GM18499 (cell line): Measurements from ENCODE around the gene NUP50.
A peak's percentile ranks its signal among the peaks of the same experiment; 100 is the strongest.

Experiments
- ATAC-seq: cut with Tn5 transposase; IDR thresholded peaks from one replicate; pipeline ENCODE4 v1.9.1; 2021; ENCODE audit warnings: moderate number of reproducible peaks; ENCODE audit not compliant: insufficient read depth, unreplicated experiment

The NUP50 gene

DNA sequence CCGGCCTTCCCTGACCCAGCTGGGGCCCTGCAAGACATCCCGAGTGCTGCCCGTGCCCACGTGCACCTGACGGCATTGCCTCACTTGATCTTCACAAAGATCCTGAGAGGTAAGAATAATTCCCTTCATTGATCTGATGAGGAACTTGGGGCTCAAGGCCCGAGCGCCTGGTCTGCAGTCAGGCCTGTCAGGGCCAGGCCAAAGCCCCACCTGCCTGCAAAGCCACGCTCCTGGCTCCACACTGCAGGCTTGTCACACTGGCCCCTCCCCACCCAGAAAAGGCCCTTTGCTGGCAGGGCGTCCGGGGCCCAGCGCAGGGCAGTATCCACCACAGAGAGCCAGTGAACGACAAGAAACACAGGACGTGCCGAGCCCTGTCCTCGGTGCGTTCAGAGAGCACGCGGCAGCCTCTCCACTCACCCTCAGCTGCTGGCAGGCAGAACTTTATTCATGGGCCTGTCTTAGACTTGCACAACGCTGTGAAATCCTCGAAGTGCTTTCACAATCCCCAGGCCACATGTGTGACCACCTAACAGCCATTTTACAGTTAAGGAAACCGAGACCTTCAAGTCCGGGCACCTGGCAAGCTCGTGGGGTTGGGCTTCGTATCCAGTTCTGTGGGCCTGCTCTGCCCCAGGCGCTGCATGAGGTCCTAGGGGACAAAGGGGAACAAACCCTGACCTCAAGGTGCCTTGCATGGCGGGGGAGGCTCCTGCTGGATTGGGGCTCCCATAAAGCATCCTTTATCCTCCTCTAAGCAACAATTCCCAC lies 62.2 kb downstream of the NUP50 start:
- no peak for ATAC-seq

DNA sequence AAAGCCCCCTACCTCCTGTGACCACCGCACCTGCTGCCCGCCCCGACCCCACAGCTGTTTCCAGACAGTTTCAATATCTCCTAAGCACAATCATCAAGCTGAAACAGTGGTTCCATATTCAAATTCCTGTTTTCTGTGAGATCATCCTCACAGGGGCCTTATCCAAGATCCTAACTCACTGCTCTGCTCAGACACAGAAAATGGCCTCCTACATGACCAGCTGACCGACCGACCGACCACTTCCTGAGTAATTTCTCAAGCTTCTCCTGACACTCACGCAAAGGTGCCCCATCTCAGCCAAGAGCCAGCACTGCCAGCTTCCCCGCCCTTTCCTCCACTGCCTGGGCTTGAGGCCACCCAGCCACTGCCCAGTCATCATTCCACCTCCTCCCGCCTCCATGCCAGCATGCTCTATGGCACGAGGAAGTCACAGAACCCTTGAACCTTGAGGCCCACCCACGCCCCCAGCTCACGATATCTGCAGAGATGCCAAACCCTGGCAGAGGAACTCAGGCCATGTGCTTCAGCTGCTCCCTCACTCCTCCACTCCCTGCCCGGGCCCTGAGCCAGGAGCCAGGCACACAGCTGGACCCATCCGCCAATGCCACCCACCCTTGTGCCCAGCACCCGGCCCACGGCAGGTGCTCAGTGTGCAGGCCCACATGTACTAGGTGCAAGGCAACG lies 62.9 kb downstream of the NUP50 start:
- no peak for ATAC-seq

DNA sequence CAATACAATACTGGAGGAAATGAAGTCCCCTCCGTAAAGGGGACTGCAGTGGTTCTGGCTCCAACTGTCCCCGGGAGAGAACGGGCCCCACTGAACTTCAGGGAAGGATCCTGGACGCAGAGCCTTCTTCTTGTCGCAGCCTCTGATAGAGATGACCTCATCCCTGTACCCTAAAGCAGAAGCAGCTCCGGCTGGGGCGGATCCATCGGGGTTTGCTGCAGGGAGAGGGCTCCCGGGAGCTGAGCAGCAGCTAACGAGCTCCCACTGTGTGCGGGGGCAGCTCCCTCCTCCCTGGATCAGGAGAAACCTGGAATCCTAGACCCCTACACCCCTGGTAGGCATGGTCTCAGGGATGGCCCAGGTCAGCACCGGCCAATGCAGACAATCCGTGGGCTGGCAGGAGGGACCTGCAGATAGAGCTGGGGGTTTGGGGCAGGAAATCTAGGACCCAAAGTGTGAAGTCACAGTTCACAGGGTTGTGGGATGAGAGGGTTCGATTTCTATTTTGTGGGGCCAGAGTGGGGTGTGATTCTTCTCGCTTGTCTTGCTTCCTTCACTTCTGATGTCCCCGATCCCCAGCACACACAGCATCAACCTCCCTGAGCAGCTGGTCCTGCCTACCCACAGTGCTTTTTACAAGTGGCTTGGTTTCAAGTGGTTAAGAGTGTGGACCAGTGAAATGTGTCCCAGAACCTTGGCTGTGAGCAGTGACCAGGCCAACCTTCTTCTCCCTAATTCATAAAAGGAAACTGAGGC lies 64.1 kb downstream of the NUP50 start:
- no peak for ATAC-seq

DNA sequence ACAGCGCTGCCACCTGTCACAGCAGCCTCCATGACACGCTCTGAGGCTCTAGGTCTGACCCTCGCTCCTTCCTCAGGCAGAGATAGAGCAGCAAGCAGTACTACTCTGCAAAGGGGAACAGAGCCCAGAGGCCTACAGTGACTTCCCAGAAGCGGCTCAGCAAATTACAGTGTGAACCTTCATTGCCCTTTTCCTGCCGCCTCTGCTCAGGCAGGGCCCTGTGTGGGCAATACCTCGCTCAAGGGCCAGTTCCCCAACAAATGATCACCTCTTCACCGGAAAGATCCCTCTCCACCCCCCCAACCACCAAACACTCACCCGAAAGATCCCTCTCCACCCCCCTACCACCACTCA lies 64.7 kb downstream of the NUP50 start:
- ATAC-seq: no peak

DNA sequence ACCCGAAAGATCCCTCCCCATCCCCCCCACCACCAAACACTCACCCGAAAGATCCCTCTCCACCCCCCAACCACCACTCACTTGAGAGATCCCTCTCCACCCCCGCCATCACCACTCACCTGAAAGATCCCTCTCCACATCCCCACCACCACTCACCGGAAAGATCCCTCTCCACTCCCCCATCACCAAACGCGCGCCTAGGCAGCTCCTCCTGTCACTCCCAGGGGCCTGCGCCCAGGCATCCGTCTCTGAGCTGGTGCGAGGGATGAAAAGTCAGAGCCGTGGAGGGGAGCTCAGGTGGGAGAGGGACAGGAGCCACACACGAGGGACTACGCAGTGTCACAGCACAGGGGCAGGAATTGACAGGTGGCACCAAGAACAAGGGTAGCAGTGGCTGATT lies 65.5 kb downstream of the NUP50 start:
- no peak for ATAC-seq

DNA sequence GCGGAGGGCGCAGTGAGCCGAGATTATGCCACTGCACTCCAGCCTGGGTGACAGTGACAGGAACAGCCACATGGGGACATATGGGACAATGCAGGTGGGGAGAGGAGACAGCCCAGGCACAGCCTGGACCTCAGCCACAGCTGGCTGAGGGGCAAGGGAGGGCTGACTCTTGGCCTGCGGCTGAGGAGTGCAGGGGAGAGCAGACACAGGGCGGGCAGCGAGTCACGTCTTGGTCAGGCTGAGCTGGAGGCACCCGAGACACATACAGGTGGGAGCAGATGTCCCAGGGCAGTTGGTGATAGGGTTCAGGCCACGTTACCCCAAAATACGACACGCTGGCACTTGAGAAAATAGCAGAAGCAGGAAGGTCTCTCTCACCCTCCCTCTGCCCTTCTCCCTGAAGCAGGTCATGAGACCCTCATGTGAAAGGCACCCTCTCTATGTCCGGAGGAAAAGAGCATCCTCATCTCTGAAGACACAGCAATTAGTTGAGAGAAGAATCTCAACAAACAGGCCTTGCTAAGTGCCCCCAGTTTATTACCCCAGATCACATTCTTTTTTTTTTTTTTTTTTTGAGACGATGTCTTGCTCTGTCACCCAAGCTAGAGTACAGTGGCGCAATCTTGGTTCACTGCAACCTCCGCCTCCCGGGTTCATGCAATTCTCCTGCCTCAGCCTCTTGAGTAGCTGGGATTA lies 66.4 kb downstream of the NUP50 start:
- ATAC-seq: no peak

DNA sequence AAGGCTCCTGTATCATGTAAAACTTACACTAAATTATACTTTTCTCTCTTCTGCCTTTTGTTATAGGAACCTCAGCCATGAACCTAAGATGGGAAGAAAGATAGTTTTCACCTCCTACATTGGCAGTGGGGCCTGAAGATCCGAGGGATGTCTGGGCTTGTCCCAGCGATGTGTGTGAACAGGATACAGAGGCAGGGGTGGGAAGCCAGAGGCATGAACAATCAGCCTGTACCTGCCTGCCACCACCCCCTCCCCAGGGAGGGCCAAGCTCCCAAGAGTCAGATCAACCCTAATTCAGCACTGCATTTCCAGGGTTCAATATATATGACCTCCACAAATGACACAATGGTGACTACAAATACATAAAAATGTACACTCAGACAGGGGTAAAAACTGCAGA lies 67.6 kb downstream of the NUP50 start:
- ATAC-seq: no peak

DNA sequence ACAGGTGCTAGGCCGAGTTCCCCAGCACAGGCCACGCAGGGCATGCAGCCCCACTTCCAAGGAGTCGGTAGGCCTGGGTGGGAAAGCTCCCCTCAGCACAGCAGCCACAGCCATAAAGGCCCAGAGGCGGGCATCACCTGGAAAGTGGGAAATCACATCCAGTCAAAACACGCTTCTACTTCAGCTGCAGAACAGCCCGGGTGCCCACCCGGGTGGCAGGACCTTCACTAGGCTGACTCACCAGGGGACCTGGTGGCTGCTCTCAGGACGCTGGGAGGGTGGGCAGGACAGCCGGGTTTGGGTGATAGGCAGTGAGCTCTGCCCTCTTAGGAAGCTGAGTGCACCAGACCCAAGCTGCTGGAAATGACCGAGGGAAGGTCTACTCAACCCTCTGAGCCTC lies 69.7 kb downstream of the NUP50 start:
- no peak for ATAC-seq

DNA sequence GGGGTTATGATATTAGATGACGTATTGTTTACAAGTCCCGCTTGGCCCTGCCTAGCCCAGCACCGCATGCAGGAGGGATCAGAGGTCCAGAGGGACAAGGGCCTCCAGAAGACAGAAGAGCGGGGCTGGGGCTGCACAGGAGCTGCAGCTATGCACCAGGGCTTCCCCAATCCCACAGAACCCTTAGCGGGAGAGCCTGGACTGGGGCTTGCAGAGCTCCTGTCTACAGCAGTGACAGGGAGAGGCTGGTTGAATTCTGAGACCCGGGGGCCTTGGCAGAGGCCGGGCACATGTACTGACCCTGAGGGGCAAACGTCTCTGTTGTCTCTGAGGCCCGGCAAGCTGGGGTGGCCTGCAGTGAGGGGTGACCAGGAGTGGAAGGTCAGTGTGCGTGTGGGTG lies 70.1 kb downstream of the NUP50 start:
- no peak for ATAC-seq

DNA sequence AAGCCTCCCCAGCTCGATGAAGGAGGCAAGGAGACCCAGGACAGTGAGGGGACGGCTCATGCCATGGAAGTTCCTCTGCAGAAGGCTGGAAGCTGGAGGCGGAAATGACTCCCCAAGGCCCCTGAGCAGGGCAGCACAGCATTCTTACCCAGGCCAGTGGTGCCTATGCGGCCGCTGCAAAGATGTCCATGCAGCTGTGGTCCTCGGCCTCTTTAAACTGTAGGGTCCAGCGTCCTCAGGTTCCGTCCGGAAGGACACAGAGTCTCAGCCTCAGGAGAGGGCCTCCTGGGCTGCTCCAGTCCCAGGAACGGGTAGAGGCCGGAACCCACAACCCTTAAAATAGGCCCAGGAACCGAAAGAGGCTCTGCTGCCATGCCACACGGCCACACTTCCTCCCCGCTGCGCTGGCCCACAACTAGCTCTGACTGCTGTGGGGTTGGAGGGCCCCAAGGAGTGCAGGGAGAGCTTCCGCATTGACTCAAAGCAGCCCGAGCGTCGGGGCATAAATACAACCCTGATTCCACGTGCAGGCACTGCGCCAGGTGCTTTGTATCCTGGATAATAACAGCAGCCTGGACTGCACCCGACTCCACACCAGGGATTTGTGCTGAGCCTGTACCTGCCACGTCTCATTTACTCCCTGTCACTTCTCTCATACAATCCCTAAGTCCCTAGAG lies 71.5 kb downstream of the NUP50 start:
- peak; percentile 66 for ATAC-seq

DNA sequence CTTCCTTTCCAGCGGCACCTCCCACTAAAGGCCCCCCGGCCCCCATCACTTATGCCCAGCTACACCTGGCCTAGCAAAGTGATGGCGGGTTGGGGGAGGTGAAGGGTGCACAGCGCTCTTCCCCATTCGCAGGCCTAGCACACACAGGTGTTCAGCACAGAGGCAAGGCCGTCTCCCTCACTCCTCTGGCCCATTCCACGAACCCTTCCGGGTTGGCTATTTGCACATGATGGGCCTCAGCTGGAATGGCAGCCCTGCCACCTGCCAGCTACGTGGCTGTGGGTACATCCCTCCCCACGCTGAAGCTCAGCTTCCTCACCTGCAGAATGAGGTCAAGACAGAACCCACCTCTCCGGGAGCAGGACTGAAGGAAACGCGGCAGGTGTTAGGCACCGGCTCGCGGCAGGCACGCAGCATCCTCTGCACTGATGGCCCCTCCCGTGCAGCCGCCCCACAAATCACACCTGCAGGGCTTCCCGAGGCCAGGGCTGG lies 72.2 kb downstream of the NUP50 start:
- no peak for ATAC-seq

DNA sequence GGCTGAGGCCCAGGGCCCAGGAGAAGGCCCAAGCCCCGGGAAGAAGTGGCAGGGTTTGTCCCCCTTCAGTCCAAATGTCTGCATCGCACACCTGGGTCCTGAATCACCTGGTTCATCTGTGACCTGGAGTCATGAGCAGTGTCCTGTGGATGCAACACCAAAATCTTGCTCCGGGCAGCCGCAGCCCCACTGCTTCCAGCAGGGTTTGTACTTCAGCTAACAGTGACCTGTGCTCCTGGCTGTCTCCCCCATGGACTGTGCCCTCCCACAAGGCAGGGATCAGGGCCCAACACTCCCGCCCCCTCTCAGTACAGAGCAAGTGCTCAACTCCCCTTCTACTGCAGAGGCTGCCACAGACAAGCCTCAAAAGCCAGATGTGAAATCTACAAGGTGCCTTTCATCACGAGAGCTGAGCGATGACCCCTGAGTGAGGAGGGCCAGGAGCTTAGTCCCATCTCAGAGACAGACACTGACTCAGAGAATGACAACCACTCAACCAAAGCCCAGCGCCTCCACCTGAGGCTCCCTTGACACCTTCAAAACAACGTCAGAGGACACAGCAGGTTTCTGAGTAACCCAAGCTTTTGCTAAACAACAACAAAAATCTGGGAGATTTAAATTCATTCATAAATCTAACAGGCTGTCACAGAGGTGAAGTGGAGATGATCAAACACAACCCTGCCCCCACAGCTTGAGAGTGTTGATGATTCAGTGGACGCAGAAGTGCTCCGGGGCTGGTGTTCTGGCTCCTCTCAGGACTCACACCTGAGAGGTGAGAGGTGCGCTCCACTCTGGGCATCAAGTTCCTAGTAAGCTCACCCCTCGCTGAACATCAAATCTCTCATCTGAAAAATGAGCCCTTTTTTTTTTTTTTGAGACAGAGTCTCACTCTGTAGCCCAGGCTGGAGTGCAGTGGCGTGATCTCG lies 73.6 kb downstream of the NUP50 start:
- ATAC-seq: no peak
